GM19043 (cell line): ENCODE data around the gene UBL4A.

Experiments used
- ATAC-seq: cut with Tn5 transposase; IDR thresholded peaks from one replicate; pipeline ENCODE4 v1.9.1; 2021; ENCODE audit warnings: low read depth; ENCODE audit not compliant: unreplicated experiment

Gene UBL4A

GRCh38 chrX:154486396-154487207 is at the start of gene UBL4A:
UBL4A (minus strand) TSS chrX:154486615; CDS start chrX:154486584, 31 bp downstream.
- ATAC-seq, result no peak

DNA sequence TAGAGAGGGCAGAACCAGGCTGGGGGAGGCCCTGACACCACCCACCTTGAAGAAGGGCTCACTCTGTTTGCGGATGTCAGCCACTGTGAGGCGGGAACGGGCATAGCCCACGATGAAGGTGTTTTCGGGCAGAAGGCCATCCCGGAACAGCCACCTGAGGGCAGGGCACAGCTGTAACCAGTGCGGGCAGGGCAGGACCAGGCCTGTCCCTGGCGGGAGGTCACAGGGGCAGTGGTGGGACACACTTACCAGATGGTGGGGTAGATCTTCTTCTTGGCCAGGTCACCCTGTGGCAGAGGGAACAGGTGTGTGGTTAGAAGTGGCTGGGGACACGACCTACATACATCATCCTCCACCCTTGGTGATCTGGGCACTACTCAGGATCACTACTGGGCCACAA is 49.5 kb upstream of the UBL4A start:
- no peak for ATAC-seq

DNA sequence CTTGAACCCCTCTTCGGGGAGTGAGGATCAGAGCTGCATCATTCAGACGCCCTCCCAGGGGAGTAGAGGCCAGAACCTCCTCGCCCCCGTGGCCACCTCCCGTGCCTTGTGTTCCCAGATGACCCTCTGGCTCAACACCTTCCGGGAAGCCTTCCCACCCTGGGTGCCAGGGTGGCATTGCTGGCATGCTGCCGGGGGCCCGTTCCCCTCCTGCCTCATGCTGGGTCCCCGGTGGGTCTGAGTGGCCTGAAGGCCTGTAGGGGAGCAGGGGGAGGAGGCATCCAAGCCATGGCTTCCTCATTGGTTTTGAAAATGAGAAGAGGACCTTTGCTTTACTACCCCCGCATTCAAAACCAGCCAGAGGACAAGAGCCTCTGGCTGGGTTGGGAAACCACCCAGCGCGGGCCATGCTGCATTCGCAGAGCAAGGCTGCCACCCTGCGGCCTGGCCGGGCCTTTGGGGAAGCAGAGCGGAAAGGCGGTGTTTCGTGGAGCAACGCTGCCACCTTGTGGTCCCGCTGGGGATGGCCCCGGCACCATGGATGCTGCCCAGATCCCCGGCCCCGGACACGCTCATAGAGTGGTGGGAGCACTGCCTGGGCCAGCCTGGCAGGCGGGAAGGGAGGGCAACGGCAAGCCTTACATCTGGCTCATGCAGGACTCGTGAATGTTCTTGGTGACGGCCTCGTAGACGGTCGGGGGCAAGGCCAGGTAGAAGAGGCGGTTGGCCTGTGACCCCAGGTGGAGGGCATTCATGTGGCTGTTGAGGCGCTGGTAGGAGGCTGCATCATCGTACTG is 48.3 kb upstream of the UBL4A start:
- ATAC-seq, result no peak

- no peak for ATAC-seq
Observed at GRCh38 chrX:154532690-154533089, 46.3 kb upstream of the UBL4A start.

DNA sequence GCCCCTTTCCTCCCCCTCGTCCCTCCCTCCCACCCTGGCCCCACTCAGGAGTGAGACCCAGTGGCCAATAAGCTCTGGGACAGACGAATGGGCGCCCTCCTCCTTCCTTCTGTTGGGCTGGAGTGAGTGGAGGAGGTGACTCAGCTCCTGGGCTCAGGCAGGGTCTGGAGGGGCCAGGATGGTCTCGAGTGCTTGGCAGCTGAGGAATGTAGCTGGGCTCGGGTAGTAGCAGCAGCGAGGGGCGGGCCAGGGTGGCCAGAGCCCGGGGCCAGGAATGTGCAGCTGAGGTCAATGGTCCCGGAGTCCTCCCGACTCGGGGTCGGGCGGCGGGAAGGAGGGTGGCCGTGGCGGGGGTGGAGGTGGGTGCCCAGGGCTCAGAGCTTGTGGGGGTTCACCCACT is 45.2 kb upstream of the UBL4A start:
- no peak for ATAC-seq

DNA sequence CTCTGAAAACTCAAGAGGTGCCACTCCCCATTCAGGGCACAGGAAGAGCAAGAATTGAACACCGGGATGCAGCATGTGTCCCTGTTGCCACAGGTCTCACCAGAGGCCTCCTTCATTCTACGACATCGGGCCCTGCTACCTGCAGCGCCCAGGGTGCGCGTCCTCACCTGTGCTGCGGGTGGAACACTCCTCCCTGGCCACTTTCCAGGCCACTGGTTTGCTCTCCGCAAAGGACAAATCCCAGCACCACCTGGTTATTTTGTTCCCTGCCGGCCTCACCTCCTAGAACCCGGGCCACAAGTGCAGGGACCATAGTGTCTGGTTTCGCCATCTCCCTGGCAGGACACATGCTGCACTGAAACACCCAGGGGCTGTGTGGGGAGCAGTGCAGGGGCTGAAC is 43.9 kb upstream of the UBL4A start:
- no peak for ATAC-seq

DNA sequence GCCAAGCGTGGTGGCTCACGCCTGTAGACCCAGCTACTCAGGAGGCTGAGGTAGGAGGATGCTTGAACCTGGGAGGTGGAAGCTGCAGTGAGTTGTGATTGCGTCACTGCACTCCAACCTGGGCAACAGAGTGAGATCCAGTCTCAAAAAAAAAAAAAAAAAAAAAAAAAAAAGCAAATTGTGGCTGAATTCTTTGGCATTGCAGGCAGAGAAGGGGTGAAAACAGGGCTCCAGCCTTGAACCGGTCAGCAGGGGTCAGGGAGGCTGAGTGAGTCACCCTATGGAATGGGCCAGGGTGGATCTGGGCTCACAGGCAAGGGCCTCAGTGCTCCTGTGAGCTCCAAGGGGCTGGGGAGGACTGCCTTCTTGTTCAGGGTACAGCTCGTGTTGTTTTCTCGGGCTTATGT is 42.8 kb upstream of the UBL4A start:
- no peak for ATAC-seq

- peak; percentile 78 for ATAC-seq
Observed at GRCh38 chrX:154526901-154527675, 40.7 kb upstream of the UBL4A start.

DNA sequence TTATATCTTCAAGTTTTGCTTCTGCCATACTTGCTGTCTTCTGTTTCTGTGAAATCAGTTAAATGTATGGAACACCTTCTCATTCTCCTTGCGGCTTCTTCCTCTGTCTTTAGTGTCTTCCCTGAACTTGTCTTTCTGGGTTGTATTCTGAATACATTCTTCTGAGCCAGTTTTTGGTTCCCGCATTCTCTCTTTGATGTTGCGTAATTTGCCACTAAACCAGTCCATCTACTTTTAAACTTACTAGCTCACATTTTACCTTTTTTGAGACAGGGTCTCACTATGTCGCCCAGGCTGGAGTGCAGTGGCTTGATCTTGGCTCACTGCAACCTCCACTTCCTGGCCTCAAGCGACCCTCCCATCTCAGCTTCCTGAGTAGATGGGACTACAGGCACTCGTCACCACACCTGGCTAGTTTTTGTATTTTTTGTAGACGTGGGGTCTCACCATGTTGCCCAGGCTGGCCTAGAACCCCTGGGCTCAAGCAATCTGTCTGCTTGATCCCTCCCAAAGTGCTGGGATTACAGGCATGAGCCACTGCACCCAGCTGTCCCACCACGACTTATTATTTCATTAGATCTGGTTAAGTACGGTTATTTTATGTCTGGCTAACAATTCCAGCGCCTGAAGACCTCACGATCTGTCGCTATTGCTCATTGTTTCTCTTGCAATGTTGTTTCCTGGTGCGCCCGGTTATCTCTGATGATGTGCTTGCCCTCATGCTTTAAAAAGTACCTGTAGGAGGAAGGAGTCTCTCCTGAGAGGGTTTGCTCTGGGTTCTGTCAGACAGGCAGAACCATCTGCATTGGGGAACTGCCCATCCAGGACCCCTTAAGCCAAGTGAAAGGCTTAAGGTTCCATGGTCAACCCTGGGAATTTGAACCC is 39.4 kb upstream of the UBL4A start:
- no peak for ATAC-seq

GRCh38 chrX:154519389-154519788 is 33.0 kb upstream of the UBL4A start:
- no peak for ATAC-seq

- no peak for ATAC-seq
Observed at GRCh38 chrX:154517101-154517781, 30.8 kb upstream of the UBL4A start.

GRCh38 chrX:154516656-154517100 is 30.3 kb upstream of the UBL4A start:
- ATAC-seq, result no peak

DNA sequence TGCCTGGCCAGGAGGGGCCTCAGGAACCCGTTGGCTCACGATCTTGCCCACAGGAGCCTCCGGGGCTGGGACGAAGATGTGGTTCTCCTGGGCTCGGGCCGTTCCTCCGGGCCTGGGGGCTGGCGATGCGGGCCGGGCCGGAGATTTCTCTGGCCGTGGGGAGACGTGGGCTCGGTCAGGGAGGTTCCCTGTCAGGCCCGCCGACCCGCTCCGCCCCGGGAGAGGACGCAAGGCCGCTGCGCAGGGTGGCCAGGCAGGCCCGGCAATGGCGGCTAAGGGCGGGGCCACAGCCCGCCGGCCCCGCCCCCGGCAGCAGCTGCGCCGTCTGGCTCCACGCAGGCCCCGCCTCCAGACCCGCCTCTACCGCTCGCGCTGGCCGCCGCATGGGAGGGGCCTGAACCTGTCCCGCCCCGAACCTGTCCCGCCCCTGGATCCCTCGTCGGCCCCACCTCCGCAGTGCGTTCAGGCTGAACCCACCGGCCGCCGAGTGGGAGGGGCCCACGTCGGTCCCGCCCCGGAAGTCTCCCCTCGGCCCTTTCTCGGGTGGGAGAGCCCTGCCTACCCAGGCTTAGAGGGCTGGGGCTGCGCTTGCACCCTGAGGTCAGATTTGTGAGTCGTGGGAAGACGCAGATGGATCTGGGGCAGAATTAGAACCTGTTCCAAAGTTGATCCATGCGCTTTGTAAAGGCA is 29.7 kb upstream of the UBL4A start, which contains the start of gene FAM3A:
TSS of gene FAM3A (minus strand) at position 267 of the 690 bp plus-strand sequence. CDS start 460 bp downstream, outside the sequence.
- ATAC-seq, result peak; percentile 84

GRCh38 chrX:154515090-154515965 is 28.9 kb upstream of the UBL4A start:
- no peak for ATAC-seq

DNA sequence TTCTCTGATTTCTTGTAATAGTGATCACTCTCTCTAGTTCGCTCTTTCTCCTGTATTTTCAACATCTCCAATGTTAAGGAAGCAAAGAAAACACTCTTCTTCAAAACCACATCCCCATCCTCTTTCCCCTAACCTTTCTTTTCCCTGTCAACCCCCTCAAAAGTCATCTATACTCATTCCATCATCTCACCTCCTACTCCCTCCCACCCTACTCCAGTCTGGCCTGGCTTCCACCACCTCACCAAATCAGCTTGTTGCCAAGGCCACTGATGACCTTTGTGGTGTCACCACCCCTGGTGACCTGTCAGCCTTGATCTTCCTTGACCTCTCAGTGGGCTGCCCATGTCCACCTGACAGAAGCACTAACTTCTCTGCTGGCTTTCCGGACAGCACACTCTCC is 27.3 kb upstream of the UBL4A start:
- no peak for ATAC-seq

DNA sequence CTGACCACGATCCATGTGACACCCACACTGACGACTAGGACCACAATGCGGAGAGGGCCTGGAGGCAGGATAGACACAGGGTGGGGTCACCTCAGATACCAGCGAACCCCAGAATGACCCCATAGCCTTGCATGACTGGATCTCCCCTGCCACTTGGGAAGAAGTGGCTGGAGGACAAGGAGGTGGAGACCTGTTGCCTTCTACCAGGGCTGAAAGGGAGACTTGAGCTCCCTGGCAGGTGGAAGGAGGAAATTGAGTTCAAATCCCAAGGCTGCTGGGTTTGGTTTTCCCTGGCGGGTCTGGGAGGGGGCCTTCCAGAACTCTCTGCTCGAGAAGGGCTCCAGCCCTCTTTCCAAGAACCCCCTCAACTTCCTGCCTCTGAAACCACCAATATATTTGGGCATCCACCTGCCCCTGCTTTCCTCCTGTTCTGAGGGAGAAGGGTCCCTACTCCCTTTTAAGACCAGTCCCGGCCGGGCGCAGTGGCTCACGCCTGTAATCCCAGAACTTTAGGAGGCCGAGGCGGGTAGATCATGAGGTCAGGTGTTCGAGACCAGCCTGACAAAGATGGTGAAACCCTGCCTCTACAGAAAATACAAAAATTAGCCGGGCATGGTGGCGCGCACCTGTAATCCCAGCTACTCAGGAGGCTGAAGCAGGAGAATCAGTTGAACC is 26.6 kb upstream of the UBL4A start:
- no peak for ATAC-seq

DNA sequence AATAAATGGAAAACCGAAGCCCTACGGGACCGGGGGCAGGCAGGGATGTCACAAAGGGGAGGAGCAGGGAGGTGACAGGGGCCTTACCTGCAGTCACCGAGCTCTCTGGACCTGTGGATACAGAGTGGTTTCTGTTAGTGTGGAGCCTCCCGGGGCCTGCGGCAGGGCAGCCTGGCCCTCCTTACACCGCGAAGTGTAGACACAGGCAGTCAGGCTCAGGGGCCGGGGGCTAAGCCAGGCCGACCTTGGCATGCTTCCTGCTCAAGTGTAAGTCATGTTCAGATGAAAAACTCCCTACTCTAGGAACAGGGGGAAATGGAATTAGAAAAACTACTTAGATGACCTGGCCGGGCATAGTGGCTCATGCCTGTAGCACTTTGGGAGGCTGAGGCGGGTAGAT is 25.3 kb upstream of the UBL4A start:
- no peak for ATAC-seq
